Hematopoietic multipotent progenitor cell (in vitro differentiated cells): Measurements from ENCODE around the gene APOL1. TPM values are rescaled to one million over a fixed set of nuclear protein-coding genes. Genes with fewer than 3 reads are reported as not detected.
A peak's percentile ranks its signal among the peaks of the same experiment; 100 is the strongest.
"Not testable (repeated sequence)": the region's sequence is repeated elsewhere in the genome, so short reads cannot be mapped to it uniquely, and the experiment has no call there.

ENCODE experiments used
- DNase-seq, 3 donors: peaks; one replicate each; pipeline ENCODE4 v3.0.0-alpha.2; 2011 to 2015; ENCODE audit warnings: low read depth in 2 of 3, low spot score in 2 of 3
- total RNA-seq: library from RNA; depleted of rRNA; stranded (reverse); fragments of >200 nt; gene quantifications from one replicate; pipeline ENCODE4 v1.2.3, GENCODE V29; 2012

The APOL1 gene
- total RNA-seq, 1 donor, result 15.6 TPM

DNA sequence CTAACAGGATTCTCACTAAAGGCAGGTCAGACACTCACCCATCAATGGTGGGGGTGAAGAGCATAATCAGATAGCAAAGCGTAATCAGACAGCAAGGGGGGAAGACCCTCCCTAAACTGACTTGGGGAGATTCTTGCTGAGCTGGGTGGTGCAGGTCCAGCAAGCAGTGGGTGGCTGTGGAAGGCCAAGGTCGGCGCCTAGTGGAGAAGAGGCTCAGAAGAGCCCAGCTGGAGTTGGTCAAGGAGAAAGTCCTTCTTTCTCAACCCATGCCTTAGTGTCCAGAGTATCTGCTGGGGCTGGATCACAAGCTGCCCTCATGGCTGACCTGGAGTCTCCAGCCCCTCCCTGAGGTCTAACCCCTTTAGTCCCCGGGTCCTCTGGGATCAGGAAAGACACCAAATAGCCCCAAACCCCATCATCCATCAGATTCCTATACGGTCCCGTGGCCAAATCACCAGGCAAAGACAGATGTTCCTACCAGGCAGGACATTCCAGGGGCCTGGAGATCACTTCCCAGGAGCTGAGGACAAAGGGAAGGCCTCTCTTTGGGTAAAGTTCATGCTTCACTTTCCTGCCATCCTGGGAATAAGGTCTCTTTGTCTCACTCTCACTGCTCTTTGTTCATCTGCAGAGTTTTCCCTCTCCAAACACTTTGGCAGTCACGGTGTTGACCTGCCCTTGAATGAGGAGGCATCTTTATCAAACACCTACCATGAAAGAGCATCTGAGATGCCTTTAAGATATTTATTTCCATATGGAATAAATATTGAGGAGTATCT lies 11.1 kb downstream of the APOL1 start:
- DNase-seq, result not testable (repeated sequence)

DNA sequence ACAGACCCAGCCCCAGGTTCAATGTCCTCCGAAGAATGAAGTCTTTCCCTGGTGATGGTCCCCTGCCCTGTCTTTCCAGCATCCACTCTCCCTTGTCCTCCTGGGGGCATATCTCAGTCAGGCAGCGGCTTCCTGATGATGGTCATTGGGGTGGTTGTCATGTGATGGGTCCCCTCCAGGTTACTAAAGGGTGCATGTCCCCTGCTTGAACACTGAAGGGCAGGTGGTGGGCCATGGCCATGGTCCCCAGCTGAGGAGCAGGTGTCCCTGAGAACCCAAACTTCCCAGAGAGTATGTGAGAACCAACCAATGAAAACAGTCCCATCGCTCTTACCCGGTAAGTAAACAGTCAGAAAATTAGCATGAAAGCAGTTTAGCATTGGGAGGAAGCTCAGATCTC lies 14.1 kb downstream of the APOL1 start:
- DNase-seq, result no peak

DNA sequence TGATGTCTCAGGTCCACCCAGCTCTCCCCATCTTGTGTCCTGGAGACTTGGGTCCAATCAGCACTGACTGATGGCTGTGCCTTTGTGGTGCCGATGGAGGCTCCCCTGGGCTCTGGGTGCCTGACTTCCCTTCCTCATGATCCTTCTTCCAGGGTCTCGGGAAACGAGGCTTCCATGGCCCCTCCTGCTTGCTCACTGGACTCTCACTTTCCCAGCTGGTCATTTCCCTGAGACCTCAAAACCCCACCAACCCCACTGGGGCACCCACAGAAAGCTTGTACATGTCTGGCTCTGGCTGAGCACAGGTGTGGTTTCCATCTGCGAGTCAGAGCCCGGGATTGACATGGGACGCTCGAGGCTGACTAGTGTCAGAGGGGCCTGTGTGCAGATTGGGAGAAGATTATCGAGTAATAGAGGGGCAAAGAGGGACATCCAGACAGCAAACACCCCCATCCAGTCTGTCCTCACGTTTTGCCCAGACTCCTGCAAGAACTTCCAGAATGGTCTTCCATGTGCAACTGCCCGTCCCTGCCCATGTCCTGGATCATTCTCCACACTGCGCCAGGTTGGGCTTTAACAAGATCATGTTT lies 15.1 kb downstream of the APOL1 start:
- no peak for DNase-seq

GRCh38 chr22:36271231-36271630 lies 18.3 kb downstream of the APOL1 start:
- DNase-seq, result not testable (repeated sequence)

- DNase-seq, result not testable (repeated sequence)
Measured at GRCh38 chr22:36271951-36272350, 19.0 kb downstream of the APOL1 start.

DNA sequence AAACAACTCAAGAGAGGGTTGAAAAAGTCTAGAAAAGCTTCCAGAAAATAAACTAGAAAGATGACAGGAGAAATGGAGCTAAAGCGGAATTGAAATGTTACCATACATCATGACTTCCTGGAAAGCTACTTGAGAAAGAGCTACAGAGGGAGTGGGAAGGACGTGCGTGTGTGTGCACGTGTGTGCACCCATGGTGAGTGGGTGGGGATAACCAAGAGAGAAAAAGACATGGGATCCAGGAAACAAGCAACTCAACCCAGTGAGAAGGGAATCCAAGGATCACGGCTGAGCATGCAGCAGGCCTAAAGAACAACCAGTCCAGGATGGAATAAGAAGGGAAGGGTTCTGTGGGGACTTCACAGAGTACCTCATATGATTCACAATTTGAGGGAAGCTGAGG lies 21.6 kb downstream of the APOL1 start:
- no peak for DNase-seq

DNA sequence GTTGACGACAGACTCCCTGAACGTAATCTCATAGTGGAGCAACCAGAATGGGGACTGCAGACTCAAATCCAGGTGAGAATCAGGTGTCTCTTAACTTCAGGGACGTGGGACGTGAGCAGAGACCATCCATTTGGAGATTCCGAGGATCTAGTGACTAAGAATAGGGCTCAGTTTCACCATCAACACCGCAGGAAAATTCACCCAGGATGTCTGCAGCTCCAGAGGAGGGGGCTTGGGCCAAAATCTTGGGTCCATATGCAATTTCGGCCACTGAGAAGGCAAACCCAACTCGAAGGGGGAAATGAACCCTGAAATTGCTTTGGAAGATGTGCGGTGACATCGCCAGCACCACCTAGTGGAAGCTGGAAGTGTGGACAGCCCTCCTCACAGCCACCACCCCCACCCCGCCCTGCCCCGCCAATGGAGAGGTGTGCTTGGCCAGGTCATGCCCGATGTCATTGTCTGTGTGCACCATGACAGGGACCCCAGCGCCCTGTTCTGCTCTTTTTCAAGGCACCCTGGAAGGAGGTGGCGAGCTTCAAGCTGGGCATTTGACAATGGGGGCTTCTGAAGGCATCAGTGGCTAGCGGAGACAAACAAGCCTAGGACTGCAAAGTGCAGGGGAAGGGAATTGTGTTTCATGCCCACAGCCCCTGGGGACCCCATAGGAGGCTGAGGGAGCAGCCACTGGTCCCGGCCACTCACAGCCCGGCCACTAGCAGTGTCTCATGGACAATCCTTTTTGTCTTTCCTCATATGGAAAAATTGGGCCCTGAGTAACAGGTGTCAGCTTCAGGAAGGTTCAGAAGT lies 24.8 kb downstream of the APOL1 start:
- DNase-seq, result peak in 2 of 3 donors; percentile 67 to 75

DNA sequence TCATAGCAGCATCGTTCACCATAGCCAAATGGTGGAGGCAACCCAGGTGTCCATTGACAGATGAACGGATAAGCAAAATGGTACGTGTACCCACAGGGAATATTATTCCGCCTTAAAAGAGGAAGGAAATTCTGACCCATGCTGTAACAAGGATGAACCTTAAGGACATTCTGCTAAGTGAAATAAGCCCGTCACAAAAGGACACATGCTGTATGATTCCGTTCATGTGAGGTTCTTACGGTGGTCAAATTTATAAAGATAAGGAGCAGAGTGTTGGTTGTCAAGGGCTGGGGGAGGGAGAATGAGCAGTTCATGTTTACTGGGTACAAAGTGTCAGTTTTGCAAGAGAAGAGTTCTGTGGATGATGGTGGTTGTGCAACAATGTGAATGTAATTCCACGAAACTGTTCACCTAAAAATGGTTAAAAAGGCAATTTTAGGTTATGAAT lies 26.3 kb downstream of the APOL1 start:
- no peak for DNase-seq

- no peak for DNase-seq
Measured at GRCh38 chr22:36280379-36280778, 27.4 kb downstream of the APOL1 start.

GRCh38 chr22:36281781-36282327 lies 28.9 kb downstream of the APOL1 start:
- no peak for DNase-seq

DNA sequence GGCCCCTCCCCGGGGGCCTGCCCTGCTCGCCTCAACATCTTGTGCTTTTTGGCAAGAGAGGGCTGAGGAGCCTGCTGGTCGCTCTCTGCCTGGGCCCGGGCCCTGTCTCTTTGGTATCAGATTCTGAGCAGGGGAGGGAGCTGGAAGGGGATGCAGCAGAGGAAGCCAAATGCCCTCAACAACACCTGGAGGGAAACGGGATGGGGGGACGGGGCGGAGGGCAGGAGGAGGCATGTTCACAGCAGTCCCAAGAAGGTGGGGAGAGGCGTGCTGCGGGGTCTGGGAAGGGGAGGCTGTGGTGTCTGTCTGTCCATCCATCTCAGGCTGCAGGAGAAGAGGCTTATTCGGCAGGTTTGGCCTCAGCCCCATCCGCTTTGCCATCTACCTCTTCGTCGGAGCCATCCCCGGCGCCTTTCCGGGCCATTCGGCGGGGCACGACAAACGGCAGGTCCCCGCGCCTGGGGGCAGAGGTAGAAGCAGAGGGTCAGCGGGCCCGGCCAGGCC lies 29.4 kb downstream of the APOL1 start:
- no peak for DNase-seq

DNA sequence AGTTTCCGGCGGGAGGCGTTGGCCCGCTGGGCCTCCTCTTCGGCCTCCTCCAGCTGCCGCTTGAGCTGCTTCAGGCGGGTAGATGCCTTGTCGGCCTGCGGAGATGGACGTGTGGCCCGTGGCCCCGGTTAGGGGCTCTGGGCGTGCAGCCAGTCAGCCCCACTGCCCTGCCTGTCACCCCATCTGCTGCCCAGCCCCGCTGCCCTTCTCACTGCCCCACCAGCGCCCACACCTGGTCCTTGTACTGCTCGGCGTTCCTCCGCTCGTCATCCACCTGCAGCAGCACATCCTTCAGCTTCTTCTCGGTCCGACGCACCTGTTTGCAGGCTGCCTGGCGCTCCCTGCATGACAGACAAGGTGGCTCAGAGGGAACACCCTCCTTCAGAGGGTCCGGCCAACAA lies 31.2 kb downstream of the APOL1 start:
- no peak for DNase-seq

- DNase-seq, result no peak
Measured at GRCh38 chr22:36285017-36285416, 32.1 kb downstream of the APOL1 start.

DNA sequence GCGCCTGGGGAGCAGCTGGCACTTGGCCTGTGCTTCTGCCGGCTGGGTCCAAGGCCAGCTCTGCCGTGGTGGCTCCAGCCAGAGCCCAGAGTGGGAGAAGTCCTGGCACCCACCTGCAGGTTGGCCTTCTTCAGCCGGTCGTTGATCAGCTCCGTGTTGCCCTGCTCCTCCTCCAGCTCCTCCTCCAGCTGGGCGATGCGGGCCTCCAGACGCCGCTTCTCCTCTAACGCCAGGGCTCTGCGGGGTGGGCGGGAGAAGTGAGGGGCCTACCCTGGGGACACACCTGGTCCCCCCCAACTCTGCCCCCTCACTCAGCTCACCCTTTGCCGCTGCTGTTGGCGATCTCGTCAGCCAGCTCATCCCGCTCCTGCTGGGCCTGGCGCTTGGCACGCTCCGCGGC lies 32.6 kb downstream of the APOL1 start:
- DNase-seq, result no peak

DNA sequence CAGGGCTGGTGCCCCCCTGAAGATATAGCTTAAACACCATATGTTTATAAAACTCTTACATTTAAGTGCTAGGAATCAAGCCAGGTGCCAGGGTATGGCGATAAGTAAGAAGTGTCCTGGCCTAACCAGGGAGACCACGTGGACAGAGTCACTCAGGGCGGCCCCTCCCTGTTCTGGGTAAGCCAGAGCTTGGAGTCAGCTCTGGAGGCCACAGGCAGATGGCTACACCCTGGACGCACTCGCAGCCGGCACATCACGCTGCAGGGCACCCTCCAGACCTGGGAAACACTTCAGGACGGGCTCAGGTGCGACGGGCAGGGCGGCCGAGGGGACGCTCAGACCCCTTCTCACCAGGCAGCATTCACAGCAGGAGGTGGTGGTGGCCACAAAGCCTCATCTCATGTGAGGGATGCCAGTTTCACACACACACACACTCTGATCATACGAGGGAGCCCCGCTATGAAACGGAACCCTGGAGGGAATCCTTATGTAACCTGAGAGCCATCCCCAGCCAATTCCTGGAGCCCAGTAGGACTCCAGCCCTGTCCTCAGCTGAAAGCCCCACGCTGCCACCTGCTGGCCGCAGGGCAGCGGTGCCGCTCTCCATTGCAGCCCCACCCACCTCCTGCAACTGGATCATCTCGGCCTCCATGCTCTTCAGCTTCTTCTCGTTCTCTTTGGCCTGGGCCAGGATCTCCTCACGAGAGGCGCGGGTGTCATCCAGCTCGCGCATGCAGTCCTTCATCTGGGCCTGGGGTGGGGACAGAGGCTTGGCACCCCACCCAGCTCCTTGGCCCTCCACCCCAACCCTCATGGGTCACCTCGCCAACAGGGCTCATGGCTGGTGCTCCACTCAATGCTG lies 33.4 kb downstream of the APOL1 start:
- peak in 2 of 3 donors; percentile 61 to 67 for DNase-seq

GRCh38 chr22:36287881-36288515 lies 35.1 kb downstream of the APOL1 start:
- DNase-seq, result no peak

- no peak for DNase-seq
Measured at GRCh38 chr22:36288571-36289405, 35.9 kb downstream of the APOL1 start.

DNA sequence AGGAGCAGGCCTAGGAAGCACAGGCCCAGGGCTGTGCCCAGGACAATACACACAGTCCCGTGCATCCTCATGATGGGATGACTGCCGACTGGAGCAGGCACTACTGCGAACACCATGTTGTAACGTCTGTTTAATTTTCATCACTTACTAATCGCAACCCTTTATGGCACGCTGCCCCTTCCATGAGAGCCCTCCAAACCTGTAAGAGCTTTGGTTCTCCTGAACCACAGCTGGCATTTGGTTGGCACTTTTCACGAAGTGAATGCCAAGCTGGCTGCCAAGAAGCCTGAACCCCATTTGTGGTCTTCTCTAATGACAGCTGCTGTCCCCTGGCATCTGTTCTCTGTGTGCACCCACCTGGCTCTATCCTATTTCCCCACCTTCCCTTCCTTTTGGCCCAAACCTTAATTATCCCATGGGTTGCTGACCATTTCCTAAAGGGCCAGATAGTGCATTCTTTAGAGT lies 36.5 kb downstream of the APOL1 start:
- DNase-seq, result no peak

DNA sequence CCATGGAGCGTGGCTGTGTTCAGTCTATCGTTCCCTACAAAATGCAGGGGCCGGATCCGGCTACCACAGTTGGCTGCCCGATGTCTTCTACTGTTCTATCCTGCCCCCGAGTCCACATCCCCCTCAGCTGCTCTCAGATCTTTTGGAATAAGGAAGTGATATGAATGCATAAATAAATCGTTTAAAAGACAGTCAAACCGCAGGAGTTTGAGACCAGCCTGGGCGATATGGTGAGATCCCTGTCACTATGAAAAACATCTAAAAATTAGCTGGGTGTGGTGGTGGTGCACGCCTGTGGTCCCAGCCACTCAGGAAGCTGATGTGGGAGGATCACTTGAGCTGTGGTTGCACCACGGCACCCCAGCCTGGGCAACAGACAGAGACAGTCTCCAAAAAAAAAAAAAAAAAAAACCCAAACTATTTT lies 37.0 kb downstream of the APOL1 start:
- not testable (repeated sequence) for DNase-seq
